Pancreas (tissue), 10 donors: ENCODE data around the gene SLC4A5. TPM values are rescaled to one million over a fixed set of nuclear protein-coding genes. Genes with fewer than 3 reads are reported as not detected.

Experiments
- ATAC-seq, 4 donors: fragments of 200-7000 bp; cut with Tn5 transposase; one replicate each; pipeline versions ENCODE4 v1.8.0 to v1.9.1; 2020; ENCODE audit warnings: mild to moderate bottlenecking in 4 of 4, moderate library complexity in 4 of 4
- DNase-seq, 6 donors: peaks; one replicate each; pipeline ENCODE4 v3.0.0-alpha.2; 2020
- FAIRE-seq: peaks from 2 replicates; lab custom pipeline; 2012; peaks lifted over from hg19 to GRCh38; lab: Jason Lieb, UNC
- H3K27ac ChIP-seq, 4 donors: fragments of 200-600 bp; sonication (generic); 1 replicate in 3 of 4; 2 replicates in 1 of 4; pipeline versions ENCODE4 v1.5.0 to v1.8.0; 2020
- H3K27me3 ChIP-seq, 4 donors: fragments of 200-600 bp; one replicate each; pipeline ENCODE4 v1.8.0; 2021
- H3K36me3 ChIP-seq, 3 donors: fragments of 200-600 bp; sonication (generic) in 1 of 3; one replicate each; pipeline versions ENCODE4 v1.5.0 to v1.8.0; 2020 to 2021
- H3K4me1 ChIP-seq, 3 donors: fragments of 200-600 bp; one replicate each; pipeline ENCODE4 v1.8.0; 2021
- H3K4me3 ChIP-seq, 4 donors: fragments of 200-600 bp; sonication (generic) in 2 of 4; one replicate each; pipeline versions ENCODE4 v1.5.0 to v1.8.0; 2020 to 2021
- H3K9me3 ChIP-seq, 4 donors: fragments of 200-600 bp; one replicate each; pipeline ENCODE4 v1.8.0; 2021
- WGBS, 2 donors: extraction: QIAGEN DNeasy Blood & Tissue Kit; methylation state at CpG; one replicate each; pipeline ENCODE4 v1.1.7; 2013; 5-methylcytosine and 5-hydroxymethylcytosine counted together
- intact Hi-C, 3 donors: fragments of 100-400 bp; cut with DNase I; formaldehyde crosslinking; loops; one replicate each; pipeline versions ENCODE4 v1.11.1 to v1.14.2; 2022
- polyA plus RNA-seq, 2 donors: library from polyadenylated mRNA; stranded (reverse); fragments of 200-250 nt; gene quantifications; one replicate each; pipeline ENCODE4 v1.2.3, GENCODE V29; 2013
- total RNA-seq, 6 donors: library from RNA; stranded (reverse); fragmentation: NEBNext Ultra II Directional in 4 of 6; extraction: Animal tissue kit (Norgen Biotek cat#: 25700) in 4 of 6; gene quantifications; one replicate each; pipeline versions ENCODE4 v1.2.1 to v1.2.4, GENCODE V29; 2021 to 2023
- TF ChIP-seq, protein P1 (sequence below), 4 donors: fragments of 200-600 bp; sonication (generic) in 3 of 4; IDR thresholded peaks; one replicate each; pipeline versions ENCODE4 v1.5.0 to v1.8.0; 2021; ENCODE audit warnings: antibody characterized with exemption in 4 of 4
- donor health status: healthy with polysubstance abuse.
- donor health status: DM: no; HTN: no; CAD: no; lungs with moderate emphysema.
- donor health status: DM: no; HTN: no; CAD: no.
- donor health status: control.
- donor health status: control.
- donor health status: Bipolar disorder and iron deficiency.
- donor health status: DM: yes; HTN: yes; CAD: no.
- donor health status: DM: no; HTN: no; CAD: no.
- donor health status: DM: no; HTN: no; CAD: no.
- donor health status: DM: yes; HTN: yes; CAD: no.

Gene SLC4A5
- total and polyA plus RNA-seq, 8 donors: 0.60 to 2.2 (median 1.4) TPM

DNA sequence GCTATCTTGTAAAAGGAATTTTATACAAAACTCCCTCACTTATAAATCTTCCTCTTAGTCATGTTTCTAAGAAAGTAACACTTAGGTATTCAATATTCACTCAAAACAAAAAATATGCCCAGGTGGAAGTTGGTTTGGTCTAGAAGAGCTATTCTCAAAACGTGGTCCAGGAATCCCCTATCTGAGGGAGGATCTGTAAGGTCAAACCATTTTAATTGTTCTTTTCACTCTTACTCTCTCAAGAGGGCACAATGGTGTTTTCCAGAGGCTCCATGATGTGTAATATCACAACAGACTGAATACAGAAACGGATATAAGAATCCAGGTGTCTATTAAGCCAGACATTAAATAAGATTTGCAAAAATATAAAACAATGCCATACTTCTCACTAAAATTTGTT lies 174.5 kb downstream of the SLC4A5 start:
- Histone ChIP-seq H3K36me3 (peaks cover 0 to 37% (median 11%) of the 10 kb centered on the region in 3 donors), H3K27ac (no peak overlapping the region), H3K27me3 (no peaks in the 10 kb centered on the region), H3K4me3 (no peak overlapping the region), H3K4me1 (no peaks in the 10 kb centered on the region), H3K9me3 (no peaks in the 10 kb centered on the region)
- no peak for FAIRE-seq
- WGBS, 2 donors: 72 to 77% methylated on average over 2 of the region's 2 CpGs
- no peak for ATAC-seq
- no peak for DNase-seq
- intact Hi-C loops: no loop called here
- TF ChIP-seq, protein P1, sequence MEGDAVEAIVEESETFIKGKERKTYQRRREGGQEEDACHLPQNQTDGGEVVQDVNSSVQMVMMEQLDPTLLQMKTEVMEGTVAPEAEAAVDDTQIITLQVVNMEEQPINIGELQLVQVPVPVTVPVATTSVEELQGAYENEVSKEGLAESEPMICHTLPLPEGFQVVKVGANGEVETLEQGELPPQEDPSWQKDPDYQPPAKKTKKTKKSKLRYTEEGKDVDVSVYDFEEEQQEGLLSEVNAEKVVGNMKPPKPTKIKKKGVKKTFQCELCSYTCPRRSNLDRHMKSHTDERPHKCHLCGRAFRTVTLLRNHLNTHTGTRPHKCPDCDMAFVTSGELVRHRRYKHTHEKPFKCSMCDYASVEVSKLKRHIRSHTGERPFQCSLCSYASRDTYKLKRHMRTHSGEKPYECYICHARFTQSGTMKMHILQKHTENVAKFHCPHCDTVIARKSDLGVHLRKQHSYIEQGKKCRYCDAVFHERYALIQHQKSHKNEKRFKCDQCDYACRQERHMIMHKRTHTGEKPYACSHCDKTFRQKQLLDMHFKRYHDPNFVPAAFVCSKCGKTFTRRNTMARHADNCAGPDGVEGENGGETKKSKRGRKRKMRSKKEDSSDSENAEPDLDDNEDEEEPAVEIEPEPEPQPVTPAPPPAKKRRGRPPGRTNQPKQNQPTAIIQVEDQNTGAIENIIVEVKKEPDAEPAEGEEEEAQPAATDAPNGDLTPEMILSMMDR (IDR thresholded peaks at IDR 0.05): no peak

Other genes with a start within 250 kb of the SLC4A5 start
- gene BOLA3, start 195.5 kb downstream of the SLC4A5 start, total RNA-seq: 10 to 100 TPM in 5 of 6 donors, 1 to 10 TPM in 1; 7.2 to 17.5 (median 14.8) TPM
- 10 to 100 TPM; 29.7 to 32.5 TPM for gene BOLA3, start 195.5 kb downstream of the SLC4A5 start, polyA plus RNA-seq
- gene MOB1A, start 164.5 kb downstream of the SLC4A5 start, total RNA-seq: 10 to 100 TPM; 16.1 to 53.3 (median 25.8) TPM
- 10 to 100 TPM in 1 of 2 donors, 1 to 10 TPM in 1; 7.8 to 12.2 TPM for gene MOB1A, start 164.5 kb downstream of the SLC4A5 start, polyA plus RNA-seq
- 100 to 1,000 TPM in 1 of 6 donors, 10 to 100 TPM in 5; 23.7 to 288 (median 31.9) TPM for gene MTHFD2, start 144.8 kb downstream of the SLC4A5 start, total RNA-seq
- gene MTHFD2, start 144.8 kb downstream of the SLC4A5 start, polyA plus RNA-seq: 10 to 100 TPM; 10.2 to 14.3 TPM
- 10 to 100 TPM; 37.7 to 64.3 (median 48.1) TPM for gene DCTN1, start 36.9 kb upstream of the SLC4A5 start, total RNA-seq
- 10 to 100 TPM; 75.9 to 84.7 TPM for gene DCTN1, start 36.9 kb upstream of the SLC4A5 start, polyA plus RNA-seq
- 1 to 10 TPM in 5 of 6 donors, under 1 TPM in 1; 0.87 to 2.7 (median 1.5) TPM for gene C2orf81, start 78.2 kb upstream of the SLC4A5 start, total RNA-seq
- gene C2orf81, start 78.2 kb upstream of the SLC4A5 start, polyA plus RNA-seq: 1 to 10 TPM; 5.4 to 6.5 TPM
- 1 to 10 TPM; 3.1 to 6.2 (median 3.7) TPM for gene WDR54, start 78.3 kb upstream of the SLC4A5 start, total RNA-seq
- 10 to 100 TPM in 1 of 2 donors, 1 to 10 TPM in 1; 6.6 to 22.8 TPM for gene WDR54, start 78.3 kb upstream of the SLC4A5 start, polyA plus RNA-seq
- gene RTKN, start 98.5 kb upstream of the SLC4A5 start, total RNA-seq: 10 to 100 TPM; 20.7 to 45.5 (median 29.7) TPM
- 10 to 100 TPM; 63.4 to 63.7 TPM for gene RTKN, start 98.5 kb upstream of the SLC4A5 start, polyA plus RNA-seq
- 10 to 100 TPM; 17.1 to 38.8 (median 28.3) TPM for gene INO80B, start 111.7 kb upstream of the SLC4A5 start, total RNA-seq
- gene INO80B, start 111.7 kb upstream of the SLC4A5 start, polyA plus RNA-seq: 10 to 100 TPM; 51.8 to 68.7 TPM
- gene WBP1, start 115.0 kb upstream of the SLC4A5 start, total RNA-seq: 10 to 100 TPM; 29.1 to 50.4 (median 37.4) TPM
- 100 to 1,000 TPM in 1 of 2 donors, 10 to 100 TPM in 1; 85.8 to 149 TPM for gene WBP1, start 115.0 kb upstream of the SLC4A5 start, polyA plus RNA-seq
- gene MOGS, start 122.0 kb upstream of the SLC4A5 start, total RNA-seq: 10 to 100 TPM; 27.7 to 49.5 (median 36.6) TPM
- 10 to 100 TPM; 47.1 to 59.9 TPM for gene MOGS, start 122.0 kb upstream of the SLC4A5 start, polyA plus RNA-seq
- gene MRPL53, start 129.3 kb upstream of the SLC4A5 start, total RNA-seq: 10 to 100 TPM; 37.6 to 60.0 (median 39.4) TPM
- gene MRPL53, start 129.3 kb upstream of the SLC4A5 start, polyA plus RNA-seq: 10 to 100 TPM; 52.3 to 54.6 TPM
- 10 to 100 TPM in 1 of 6 donors, 1 to 10 TPM in 5; 4.9 to 11.6 (median 5.7) TPM for gene CCDC142, start 139.6 kb upstream of the SLC4A5 start, total RNA-seq
- gene CCDC142, start 139.6 kb upstream of the SLC4A5 start, polyA plus RNA-seq: 10 to 100 TPM in 1 of 2 donors, 1 to 10 TPM in 1; 5.7 to 14.0 TPM
- gene TTC31, start 139.7 kb upstream of the SLC4A5 start, total RNA-seq: 10 to 100 TPM; 10.1 to 17.2 (median 11.3) TPM
- gene TTC31, start 139.7 kb upstream of the SLC4A5 start, polyA plus RNA-seq: 10 to 100 TPM; 18.1 to 21.2 TPM
- gene LBX2, start 156.2 kb upstream of the SLC4A5 start, total RNA-seq: 1 to 10 TPM in 3 of 6 donors, under 1 TPM in 3; 0.21 to 2.3 (median 0.85) TPM
- gene LBX2, start 156.2 kb upstream of the SLC4A5 start, polyA plus RNA-seq: 1 to 10 TPM; 1.3 TPM
- gene PCGF1, start 164.3 kb upstream of the SLC4A5 start, total RNA-seq: 10 to 100 TPM in 4 of 6 donors, 1 to 10 TPM in 2; 8.8 to 14.9 (median 11.0) TPM
- 10 to 100 TPM; 14.2 to 16.4 TPM for gene PCGF1, start 164.3 kb upstream of the SLC4A5 start, polyA plus RNA-seq
- gene TLX2, start 171.0 kb upstream of the SLC4A5 start, total RNA-seq: not detected
- gene TLX2, start 171.0 kb upstream of the SLC4A5 start, polyA plus RNA-seq: under 1 TPM in 1 of 2 donors, not detected in 1; 0.12 TPM
- under 1 TPM in 1 of 6 donors, not detected in 5; 0.16 TPM for gene DQX1, start 182.8 kb upstream of the SLC4A5 start, total RNA-seq
- under 1 TPM; 0.07 to 0.15 TPM for gene DQX1, start 182.8 kb upstream of the SLC4A5 start, polyA plus RNA-seq
- gene AUP1, start 186.3 kb upstream of the SLC4A5 start, total RNA-seq: 10 to 100 TPM; 62.1 to 91.0 (median 67.9) TPM
- gene AUP1, start 186.3 kb upstream of the SLC4A5 start, polyA plus RNA-seq: 100 to 1,000 TPM; 246 to 258 TPM
- 10 to 100 TPM in 4 of 6 donors, 1 to 10 TPM in 2; 8.5 to 17.6 (median 10.8) TPM for gene HTRA2, start 186.5 kb upstream of the SLC4A5 start, total RNA-seq
- 10 to 100 TPM; 16.9 to 24.3 TPM for gene HTRA2, start 186.5 kb upstream of the SLC4A5 start, polyA plus RNA-seq
- 1 to 10 TPM in 4 of 6 donors, under 1 TPM in 2; 0.35 to 7.5 (median 1.2) TPM for gene LOXL3, start 210.5 kb upstream of the SLC4A5 start, total RNA-seq
- gene LOXL3, start 210.5 kb upstream of the SLC4A5 start, polyA plus RNA-seq: 1 to 10 TPM; 2.0 TPM
- gene DOK1, start 211.3 kb upstream of the SLC4A5 start, total RNA-seq: 10 to 100 TPM in 1 of 6 donors, 1 to 10 TPM in 5; 5.7 to 14.0 (median 7.4) TPM
- 1 to 10 TPM; 7.1 to 8.5 TPM for gene DOK1, start 211.3 kb upstream of the SLC4A5 start, polyA plus RNA-seq